Measurements from ENCODE around the gene LMF1. TPM values are rescaled to one million over a fixed set of nuclear protein-coding genes. Genes with fewer than 3 reads are reported as not detected.

Gene LMF1
- total RNA-seq, 2 donors from 2014 or later = 47.1 to 49.3 TPM

DNA sequence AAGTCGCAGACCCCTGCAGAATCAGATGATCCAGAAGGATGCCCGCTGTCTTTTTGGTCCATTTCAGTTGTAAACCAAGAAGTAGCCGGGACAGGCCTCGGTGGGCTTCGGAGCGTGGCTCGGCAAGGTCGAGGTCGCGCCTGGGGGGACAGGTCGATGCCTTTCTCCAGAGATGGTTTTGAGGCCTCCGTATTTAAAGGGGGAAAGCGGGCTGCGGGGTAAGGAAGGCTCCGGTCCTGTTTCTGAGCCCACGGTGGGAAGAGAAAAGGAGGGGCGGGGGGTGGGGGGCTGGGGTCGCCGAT lies 162.7 kb downstream of the LMF1 start:
- TF ChIP-seq CTCF (IDR thresholded peaks at IDR 0.05) = no peak
- DNase-seq (ENCODE audit: low spot score) (no peak), ATAC-seq (ENCODE audit: insufficient number of reproducible peaks, low FRiP score, low read depth) (no peak)
- Histone ChIP-seq H3K4me3 (peak overlapping the region; percentile 97), H3K9me3 (peaks cover 5% of the 10 kb centered on the region), H3K27me3 (replicated peaks; ENCODE audit: insufficient read depth) (no peaks in the 10 kb centered on the region), H3K27ac (no peak overlapping the region), H3K4me1 (ENCODE audit: control insufficient read depth in 1 of 2, low read depth in 2 of 2) (peaks cover 0 to 4% of the 10 kb centered on the region in 2 donors), H3K36me3 (no peaks in the 10 kb centered on the region)

GRCh38 chr16:807347-808084 lies 163.3 kb downstream of the LMF1 start:
- Histone ChIP-seq H3K4me1 (ENCODE audit: control insufficient read depth in 1 of 2, low read depth in 2 of 2) (peaks cover 0 to 4% of the 10 kb centered on the region in 2 donors), H3K27me3 (replicated peaks; ENCODE audit: insufficient read depth) (no peaks in the 10 kb centered on the region), H3K4me3 (peak overlapping the region; percentile 97), H3K9me3 (peaks cover 5% of the 10 kb centered on the region), H3K36me3 (no peaks in the 10 kb centered on the region), H3K27ac (peak overlapping the region; percentile 75 to 87)
- no peak for TF ChIP-seq CTCF (IDR thresholded peaks at IDR 0.05)
- DNase-seq (ENCODE audit: low spot score) (peak; percentile 49), ATAC-seq (ENCODE audit: insufficient number of reproducible peaks, low FRiP score, low read depth) (peak; percentile 62)

GRCh38 chr16:805474-805873 lies 165.3 kb downstream of the LMF1 start:
- no peaks in the 10 kb centered on the region for H3K36me3 ChIP-seq
- peaks cover 0 to 4% of the 10 kb centered on the region in 2 donors for H3K4me1 ChIP-seq (ENCODE audit: control insufficient read depth in 1 of 2, low read depth in 2 of 2)
- H3K27ac ChIP-seq = no peak overlapping the region
- H3K9me3 ChIP-seq = no peaks in the 10 kb centered on the region
- H3K27me3 ChIP-seq (replicated peaks; ENCODE audit: insufficient read depth) = no peaks in the 10 kb centered on the region
- no peak overlapping the region for H3K4me3 ChIP-seq
- DNase-seq (ENCODE audit: low spot score) (no peak), ATAC-seq (ENCODE audit: insufficient number of reproducible peaks, low FRiP score, low read depth) (no peak)
- TF ChIP-seq CTCF (IDR thresholded peaks at IDR 0.05) = no peak

GRCh38 chr16:804193-805048 lies 166.4 kb downstream of the LMF1 start:
- no peak for DNase-seq (ENCODE audit: low spot score)
- no peaks in the 10 kb centered on the region for H3K27me3 ChIP-seq (replicated peaks; ENCODE audit: insufficient read depth)
- H3K36me3 ChIP-seq = no peaks in the 10 kb centered on the region
- no peak for ATAC-seq (ENCODE audit: insufficient number of reproducible peaks, low FRiP score, low read depth)
- peaks cover 0 to 4% of the 10 kb centered on the region in 2 donors for H3K4me1 ChIP-seq (ENCODE audit: control insufficient read depth in 1 of 2, low read depth in 2 of 2)
- TF ChIP-seq CTCF (IDR thresholded peaks at IDR 0.05) = no peak
- no peak overlapping the region for H3K4me3 ChIP-seq
- no peaks in the 10 kb centered on the region for H3K9me3 ChIP-seq
- H3K27ac ChIP-seq = no peak overlapping the region

- no peaks in the 10 kb centered on the region for H3K27me3 ChIP-seq (replicated peaks; ENCODE audit: insufficient read depth)
- no peak overlapping the region for H3K4me3 ChIP-seq
- no peak for ATAC-seq (ENCODE audit: insufficient number of reproducible peaks, low FRiP score, low read depth)
- H3K36me3 ChIP-seq = no peaks in the 10 kb centered on the region
- TF ChIP-seq CTCF (IDR thresholded peaks at IDR 0.05) = no peak
- DNase-seq (ENCODE audit: low spot score) = no peak
- peaks cover 0 to 4% of the 10 kb centered on the region in 2 donors for H3K4me1 ChIP-seq (ENCODE audit: control insufficient read depth in 1 of 2, low read depth in 2 of 2)
- H3K27ac ChIP-seq = no peak overlapping the region
- H3K9me3 ChIP-seq = no peaks in the 10 kb centered on the region
Observed at GRCh38 chr16:803754-804080, 167.1 kb downstream of the LMF1 start.
